ENCODE data around the gene LPIN3.

The LPIN3 gene

GRCh38 chr20:41391587-41392001 is 51.0 kb downstream of the LPIN3 start:
- Histone ChIP-seq H3K4me3 (ENCODE audit: low read depth in 1 of 2, low read length in 2 of 2) (no peak overlapping the region), H3K27me3 (ENCODE audit: control insufficient read depth in 1 of 2, insufficient read depth in 2 of 2, low read length in 2 of 2) (no peaks in the 10 kb centered on the region), H3K9me3 (ENCODE audit: low read length) (no peaks in the 10 kb centered on the region), H3K36me3 (ENCODE audit: insufficient read depth, low read length) (no peaks in the 10 kb centered on the region), H3K27ac (ENCODE audit: low read depth, low read length) (no peak overlapping the region), H3K9ac (ENCODE audit: low read length) (no peak overlapping the region), H3K4me1 (ENCODE audit: insufficient read depth, low read length) (peaks cover 31% of the 10 kb centered on the region)

- Histone ChIP-seq H3K27me3 (ENCODE audit: control insufficient read depth in 1 of 2, insufficient read depth in 2 of 2, low read length in 2 of 2) (no peaks in the 10 kb centered on the region), H3K27ac (ENCODE audit: low read depth, low read length) (no peak overlapping the region), H3K36me3 (ENCODE audit: insufficient read depth, low read length) (no peaks in the 10 kb centered on the region), H3K9ac (ENCODE audit: low read length) (no peak overlapping the region), H3K4me3 (ENCODE audit: low read depth in 1 of 2, low read length in 2 of 2) (no peak overlapping the region), H3K4me1 (ENCODE audit: insufficient read depth, low read length) (peaks cover 24% of the 10 kb centered on the region), H3K9me3 (ENCODE audit: low read length) (no peaks in the 10 kb centered on the region)
These were observed 51.7 kb downstream of the LPIN3 start for GRCh38 chr20:41392295-41392694.

GRCh38 chr20:41392871-41393704 is 52.5 kb downstream of the LPIN3 start:
- no peaks in the 10 kb centered on the region for H3K27me3 ChIP-seq (ENCODE audit: control insufficient read depth in 1 of 2, insufficient read depth in 2 of 2, low read length in 2 of 2)
- no peak overlapping the region for H3K27ac ChIP-seq (ENCODE audit: low read depth, low read length)
- H3K9ac ChIP-seq (ENCODE audit: low read length), result no peak overlapping the region
- H3K4me1 ChIP-seq (ENCODE audit: insufficient read depth, low read length), result peaks cover 19% of the 10 kb centered on the region
- H3K9me3 ChIP-seq (ENCODE audit: low read length), result no peaks in the 10 kb centered on the region
- no peaks in the 10 kb centered on the region for H3K36me3 ChIP-seq (ENCODE audit: insufficient read depth, low read length)
- no peak overlapping the region for H3K4me3 ChIP-seq (ENCODE audit: low read depth in 1 of 2, low read length in 2 of 2)

GRCh38 chr20:41393705-41394066 is 53.1 kb downstream of the LPIN3 start:
- peaks cover 19% of the 10 kb centered on the region for H3K4me1 ChIP-seq (ENCODE audit: insufficient read depth, low read length)

GRCh38 chr20:41394081-41394480 is 53.5 kb downstream of the LPIN3 start:
- H3K9me3 ChIP-seq (ENCODE audit: low read length), result no peaks in the 10 kb centered on the region
- H3K4me1 ChIP-seq (ENCODE audit: insufficient read depth, low read length), result peaks cover 19% of the 10 kb centered on the region
- H3K9ac ChIP-seq (ENCODE audit: low read length), result no peak overlapping the region
- no peak overlapping the region for H3K4me3 ChIP-seq (ENCODE audit: low read depth in 1 of 2, low read length in 2 of 2)
- no peak overlapping the region for H3K27ac ChIP-seq (ENCODE audit: low read depth, low read length)
- H3K36me3 ChIP-seq (ENCODE audit: insufficient read depth, low read length), result no peaks in the 10 kb centered on the region
- no peaks in the 10 kb centered on the region for H3K27me3 ChIP-seq (ENCODE audit: control insufficient read depth in 1 of 2, insufficient read depth in 2 of 2, low read length in 2 of 2)

More at GRCh38 chr20:41393705-41394066, 53.1 kb downstream of the LPIN3 start:
- Histone ChIP-seq H3K4me3 (ENCODE audit: low read depth in 1 of 2, low read length in 2 of 2) (no peak overlapping the region), H3K9me3 (ENCODE audit: low read length) (no peaks in the 10 kb centered on the region), H3K27me3 (ENCODE audit: control insufficient read depth in 1 of 2, insufficient read depth in 2 of 2, low read length in 2 of 2) (no peaks in the 10 kb centered on the region), H3K36me3 (ENCODE audit: insufficient read depth, low read length) (no peaks in the 10 kb centered on the region), H3K27ac (ENCODE audit: low read depth, low read length) (no peak overlapping the region), H3K9ac (ENCODE audit: low read length) (no peak overlapping the region)

GRCh38 chr20:41394931-41395666 is 54.5 kb downstream of the LPIN3 start:
- Histone ChIP-seq H3K36me3 (ENCODE audit: insufficient read depth, low read length) (no peaks in the 10 kb centered on the region), H3K4me3 (ENCODE audit: low read depth in 1 of 2, low read length in 2 of 2) (no peak overlapping the region), H3K9ac (ENCODE audit: low read length) (no peak overlapping the region), H3K4me1 (ENCODE audit: insufficient read depth, low read length) (peaks cover 19% of the 10 kb centered on the region), H3K9me3 (ENCODE audit: low read length) (no peaks in the 10 kb centered on the region), H3K27me3 (ENCODE audit: control insufficient read depth in 1 of 2, insufficient read depth in 2 of 2, low read length in 2 of 2) (no peaks in the 10 kb centered on the region), H3K27ac (ENCODE audit: low read depth, low read length) (no peak overlapping the region)

- no peaks in the 10 kb centered on the region for H3K9me3 ChIP-seq (ENCODE audit: low read length)
- H3K4me3 ChIP-seq (ENCODE audit: low read depth in 1 of 2, low read length in 2 of 2), result no peak overlapping the region
- H3K27me3 ChIP-seq (ENCODE audit: control insufficient read depth in 1 of 2, insufficient read depth in 2 of 2, low read length in 2 of 2), result no peaks in the 10 kb centered on the region
- no peak overlapping the region for H3K27ac ChIP-seq (ENCODE audit: low read depth, low read length)
- H3K36me3 ChIP-seq (ENCODE audit: insufficient read depth, low read length), result no peaks in the 10 kb centered on the region
- H3K9ac ChIP-seq (ENCODE audit: low read length), result no peak overlapping the region
- H3K4me1 ChIP-seq (ENCODE audit: insufficient read depth, low read length), result peaks cover 19% of the 10 kb centered on the region
These were observed 55.3 kb downstream of the LPIN3 start for GRCh38 chr20:41395667-41396664.

GRCh38 chr20:41398408-41398807 is 57.8 kb downstream of the LPIN3 start:
- peaks cover 7% of the 10 kb centered on the region for H3K36me3 ChIP-seq (ENCODE audit: insufficient read depth, low read length)
- no peak overlapping the region for H3K27ac ChIP-seq (ENCODE audit: low read depth, low read length)
- H3K4me1 ChIP-seq (ENCODE audit: insufficient read depth, low read length), result peaks cover 15% of the 10 kb centered on the region
- no peak overlapping the region for H3K4me3 ChIP-seq (ENCODE audit: low read depth in 1 of 2, low read length in 2 of 2)
- H3K27me3 ChIP-seq (ENCODE audit: control insufficient read depth in 1 of 2, insufficient read depth in 2 of 2, low read length in 2 of 2), result no peaks in the 10 kb centered on the region
- H3K9ac ChIP-seq (ENCODE audit: low read length), result no peak overlapping the region
- H3K9me3 ChIP-seq (ENCODE audit: low read length), result no peaks in the 10 kb centered on the region

- no peaks in the 10 kb centered on the region for H3K27me3 ChIP-seq (ENCODE audit: control insufficient read depth in 1 of 2, insufficient read depth in 2 of 2, low read length in 2 of 2)
- no peak overlapping the region for H3K27ac ChIP-seq (ENCODE audit: low read depth, low read length)
- no peaks in the 10 kb centered on the region for H3K9me3 ChIP-seq (ENCODE audit: low read length)
- H3K4me3 ChIP-seq (ENCODE audit: low read depth in 1 of 2, low read length in 2 of 2), result no peak overlapping the region
- peaks cover 49% of the 10 kb centered on the region for H3K36me3 ChIP-seq (ENCODE audit: insufficient read depth, low read length)
- H3K4me1 ChIP-seq (ENCODE audit: insufficient read depth, low read length), result no peaks in the 10 kb centered on the region
- H3K9ac ChIP-seq (ENCODE audit: low read length), result no peak overlapping the region
These were observed 63.0 kb downstream of the LPIN3 start for GRCh38 chr20:41403604-41404003.

GRCh38 chr20:41405436-41405835 is 64.8 kb downstream of the LPIN3 start:
- H3K4me1 ChIP-seq (ENCODE audit: insufficient read depth, low read length), result no peaks in the 10 kb centered on the region
- no peak overlapping the region for H3K4me3 ChIP-seq (ENCODE audit: low read depth in 1 of 2, low read length in 2 of 2)
- H3K9ac ChIP-seq (ENCODE audit: low read length), result no peak overlapping the region
- H3K9me3 ChIP-seq (ENCODE audit: low read length), result no peaks in the 10 kb centered on the region
- no peak overlapping the region for H3K27ac ChIP-seq (ENCODE audit: low read depth, low read length)
- peaks cover 67% of the 10 kb centered on the region for H3K36me3 ChIP-seq (ENCODE audit: insufficient read depth, low read length)
- H3K27me3 ChIP-seq (ENCODE audit: control insufficient read depth in 1 of 2, insufficient read depth in 2 of 2, low read length in 2 of 2), result no peaks in the 10 kb centered on the region

- Histone ChIP-seq H3K9me3 (ENCODE audit: low read length) (no peaks in the 10 kb centered on the region), H3K27me3 (ENCODE audit: control insufficient read depth in 1 of 2, insufficient read depth in 2 of 2, low read length in 2 of 2) (no peaks in the 10 kb centered on the region), H3K27ac (ENCODE audit: low read depth, low read length) (no peak overlapping the region), H3K4me1 (ENCODE audit: insufficient read depth, low read length) (no peaks in the 10 kb centered on the region), H3K36me3 (ENCODE audit: insufficient read depth, low read length) (peaks cover 76% of the 10 kb centered on the region), H3K9ac (ENCODE audit: low read length) (no peak overlapping the region), H3K4me3 (ENCODE audit: low read depth in 1 of 2, low read length in 2 of 2) (no peak overlapping the region)
These were observed 65.7 kb downstream of the LPIN3 start for GRCh38 chr20:41406353-41406752.
